Peyer's patch (tissue), 4 donors: ENCODE results near the gene TSPAN14.

Source experiments
- POLR2A ChIP-seq, 2 donors: fragments of 450-650 bp; IDR thresholded peaks; one replicate each; pipeline ENCODE4 v1.5.1; 2017; ENCODE audit warnings: antibody characterized with exemption in 2 of 2, mild to moderate bottlenecking in 2 of 2, moderate library complexity in 2 of 2
- TF ChIP-seq, protein P1 (sequence below), 6 experiments: fragments of 450-650 bp in 4 of 6; fragments of 200-600 bp in 2 of 6; sonication (generic) in 1 of 6; IDR thresholded peaks; one replicate each; pipeline ENCODE4 v1.5.1; 2017 to 2019; ENCODE audit warnings: antibody characterized with exemption in 6 of 6, mild to moderate bottlenecking in 3 of 6, moderate library complexity in 1 of 6

DNA sequence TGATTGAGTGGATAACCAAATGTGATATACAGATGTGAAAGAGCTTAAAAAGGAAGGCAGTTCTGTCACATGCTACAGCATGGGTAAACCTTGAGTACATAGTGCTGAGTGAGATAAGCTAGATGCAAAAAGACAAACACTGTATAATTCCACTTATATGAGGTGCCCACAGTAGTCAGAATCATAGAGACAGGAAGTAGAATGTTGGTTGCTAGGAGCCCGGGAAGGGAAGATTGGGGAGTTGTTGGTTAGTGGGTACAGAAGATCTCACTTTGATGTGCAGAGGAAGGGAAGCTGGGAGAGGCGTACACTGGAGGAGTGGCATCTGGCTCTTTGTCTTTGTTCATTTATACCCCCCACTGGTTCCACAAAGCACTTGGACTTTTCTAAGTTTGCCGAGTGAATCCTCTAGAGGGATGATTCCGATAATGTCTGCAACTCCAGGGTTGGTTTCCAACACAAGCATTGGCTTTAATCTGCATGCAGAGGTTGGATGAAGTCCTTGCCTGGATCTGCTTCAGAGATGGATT lies 39.5 kb downstream of the TSPAN14 start:
- no peak for TF ChIP-seq POLR2A (IDR thresholded peaks at IDR 0.05)
- TF ChIP-seq, protein P1, sequence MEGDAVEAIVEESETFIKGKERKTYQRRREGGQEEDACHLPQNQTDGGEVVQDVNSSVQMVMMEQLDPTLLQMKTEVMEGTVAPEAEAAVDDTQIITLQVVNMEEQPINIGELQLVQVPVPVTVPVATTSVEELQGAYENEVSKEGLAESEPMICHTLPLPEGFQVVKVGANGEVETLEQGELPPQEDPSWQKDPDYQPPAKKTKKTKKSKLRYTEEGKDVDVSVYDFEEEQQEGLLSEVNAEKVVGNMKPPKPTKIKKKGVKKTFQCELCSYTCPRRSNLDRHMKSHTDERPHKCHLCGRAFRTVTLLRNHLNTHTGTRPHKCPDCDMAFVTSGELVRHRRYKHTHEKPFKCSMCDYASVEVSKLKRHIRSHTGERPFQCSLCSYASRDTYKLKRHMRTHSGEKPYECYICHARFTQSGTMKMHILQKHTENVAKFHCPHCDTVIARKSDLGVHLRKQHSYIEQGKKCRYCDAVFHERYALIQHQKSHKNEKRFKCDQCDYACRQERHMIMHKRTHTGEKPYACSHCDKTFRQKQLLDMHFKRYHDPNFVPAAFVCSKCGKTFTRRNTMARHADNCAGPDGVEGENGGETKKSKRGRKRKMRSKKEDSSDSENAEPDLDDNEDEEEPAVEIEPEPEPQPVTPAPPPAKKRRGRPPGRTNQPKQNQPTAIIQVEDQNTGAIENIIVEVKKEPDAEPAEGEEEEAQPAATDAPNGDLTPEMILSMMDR (IDR thresholded peaks at IDR 0.05): no peak
